IPS DF 4.7 (cell line): ENCODE data around the gene IZUMO4.
"Not testable (repeated sequence)": the region's sequence is repeated elsewhere in the genome, so short reads cannot be mapped to it uniquely, and the experiment has no call there.

Experiments
- DNase-seq: peaks from one replicate; pipeline ENCODE4 v3.0.0-alpha.2; 2013; ENCODE audit warnings: low spot score; ENCODE audit errors: extremely low read depth

The IZUMO4 gene

GRCh38 chr19:2080336-2080988 is 16.3 kb upstream of the IZUMO4 start:
- no peak for DNase-seq

- DNase-seq, result no peak
Observed at GRCh38 chr19:2081873-2082810, 14.6 kb upstream of the IZUMO4 start.

GRCh38 chr19:2083174-2083854 is 13.4 kb upstream of the IZUMO4 start:
- no peak for DNase-seq

- no peak for DNase-seq
Observed at GRCh38 chr19:2084993-2085720, 11.6 kb upstream of the IZUMO4 start.

GRCh38 chr19:2086695-2087620 is 9.8 kb upstream of the IZUMO4 start:
- DNase-seq, result not testable (repeated sequence)

GRCh38 chr19:2087621-2088100 is 9.1 kb upstream of the IZUMO4 start:
- DNase-seq, result no peak

GRCh38 chr19:2089001-2089711 is 7.6 kb upstream of the IZUMO4 start:
- no peak for DNase-seq

- no peak for DNase-seq
Observed at GRCh38 chr19:2089727-2090053, 7.0 kb upstream of the IZUMO4 start.

- DNase-seq, result not testable (repeated sequence)
Observed at GRCh38 chr19:2091926-2092525, 4.7 kb upstream of the IZUMO4 start.

GRCh38 chr19:2096034-2096479 is 658 bp upstream of the IZUMO4 start, which contains the start of gene MOB3A:
MOB3A (minus strand) TSS chr19:2096326; CDS start chr19:2078560, 17,766 bp downstream.
- peak; percentile 25 for DNase-seq

GRCh38 chr19:2097203-2097885 is 629 bp downstream of the IZUMO4 start:
- DNase-seq, result no peak

GRCh38 chr19:2097886-2098327 is 1.2 kb downstream of the IZUMO4 start:
- no peak for DNase-seq

GRCh38 chr19:2099054-2099501 is 2.4 kb downstream of the IZUMO4 start:
- no peak for DNase-seq

GRCh38 chr19:2099937-2100718 is 3.4 kb downstream of the IZUMO4 start:
- DNase-seq, result no peak

- DNase-seq, result no peak
Observed at GRCh38 chr19:2100719-2101061, 4.0 kb downstream of the IZUMO4 start.

GRCh38 chr19:2101417-2102335 is 5.0 kb downstream of the IZUMO4 start:
- no peak for DNase-seq
